ENCODE measurements around the gene HYCC1.
"Not testable (repeated sequence)": the region's sequence is repeated elsewhere in the genome, so short reads cannot be mapped to it uniquely, and the experiment has no call there.

The HYCC1 gene

DNA sequence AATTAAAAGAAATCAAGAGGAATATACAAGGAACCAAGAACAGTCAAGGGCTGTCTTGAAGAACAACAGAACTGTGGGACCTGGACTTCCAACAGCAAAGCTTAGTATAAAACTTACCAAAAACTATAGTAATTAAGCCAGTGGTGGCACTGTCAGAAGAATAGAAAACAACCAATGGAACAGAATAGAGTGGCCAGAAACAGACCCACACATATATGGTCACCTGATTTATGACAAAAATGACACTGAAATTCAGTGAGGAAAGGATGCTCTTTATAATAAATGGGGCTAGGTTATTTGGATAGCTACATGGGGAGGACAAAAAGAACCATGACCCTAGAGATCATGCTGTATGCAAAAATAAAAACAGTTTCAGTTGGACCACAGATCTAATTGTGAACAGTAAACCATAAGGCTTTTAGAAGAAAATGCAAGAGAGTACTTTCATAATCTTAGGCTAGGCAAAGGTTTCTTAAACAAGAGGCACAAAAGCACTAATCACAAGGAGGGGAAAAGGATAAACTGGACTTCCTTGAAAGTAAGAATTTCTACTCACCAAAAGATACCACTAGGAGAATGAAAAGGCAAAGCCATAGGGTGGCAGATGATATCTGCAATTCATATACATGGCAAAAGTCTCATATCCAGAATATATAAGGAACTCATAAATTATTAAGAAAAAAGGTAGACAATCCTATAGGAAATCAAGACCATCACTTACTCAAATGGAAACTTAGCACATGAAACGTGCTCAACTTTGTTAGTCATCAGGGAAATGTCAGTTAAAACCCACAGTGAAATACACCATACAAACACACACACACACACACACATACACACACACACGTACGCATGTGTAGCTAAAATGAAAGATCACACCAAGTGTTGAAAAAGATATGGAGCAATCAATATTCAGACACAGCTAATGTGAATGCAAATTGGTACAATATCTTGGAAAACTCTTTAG lies 20.8 kb downstream of the HYCC1 start:
- DNase-seq = no peak
- in situ Hi-C loops (cut with MboI; ENCODE audit: low pct_unique_long_range_greater_than_20kb, low sequenced_read_pairs) = no loop called here

- no peak for DNase-seq
- in situ Hi-C loops (cut with MboI; ENCODE audit: low pct_unique_long_range_greater_than_20kb, low sequenced_read_pairs) = no loop called here
These were observed 23.4 kb downstream of the HYCC1 start for GRCh38 chr7:22990588-22990949.

DNA sequence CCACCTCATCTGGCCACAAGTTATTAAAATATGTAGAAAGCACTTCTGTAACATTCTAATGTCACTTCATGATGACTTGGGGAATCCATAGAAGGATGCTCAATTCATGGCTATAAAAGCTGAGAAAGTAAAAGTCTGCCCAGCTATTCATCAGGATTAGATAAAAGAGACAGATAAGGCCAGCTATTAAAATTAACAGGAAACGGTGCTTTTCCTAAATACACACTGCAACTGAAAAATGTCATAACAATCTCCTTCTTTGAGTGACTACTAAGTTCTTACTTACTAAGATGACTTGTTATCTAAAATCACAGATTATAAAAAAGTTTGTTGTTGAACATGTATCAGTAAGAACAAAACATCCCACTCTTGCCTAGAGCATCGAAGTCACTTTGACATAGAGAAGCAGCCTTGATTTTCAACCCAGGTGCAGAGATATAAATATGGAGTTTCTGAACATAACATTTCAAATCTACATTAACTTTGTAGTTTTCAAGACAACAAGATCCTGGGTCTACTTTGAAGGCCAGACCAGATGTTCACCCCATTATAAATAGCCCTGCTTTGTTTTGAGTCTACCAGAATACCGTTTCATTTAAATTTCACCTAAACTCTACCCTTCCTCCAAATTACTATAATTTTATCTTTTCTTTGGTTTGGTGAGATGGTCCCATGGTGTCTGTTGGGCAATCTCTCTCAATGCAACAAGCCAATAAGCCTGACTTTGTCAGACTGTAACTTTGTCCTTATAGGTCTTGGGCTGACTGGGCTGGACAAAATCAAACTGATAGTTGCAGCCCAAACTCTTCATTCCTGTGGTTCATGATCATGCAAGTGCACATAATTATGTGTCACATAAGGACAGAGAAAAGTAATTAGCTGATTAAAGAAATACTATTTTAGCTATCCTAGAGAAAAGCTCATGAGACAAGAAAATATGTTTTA lies 24.0 kb downstream of the HYCC1 start:
- DNase-seq = no peak
- in situ Hi-C loops (cut with MboI; ENCODE audit: low pct_unique_long_range_greater_than_20kb, low sequenced_read_pairs) = no loop called here

GRCh38 chr7:22985436-22985835 lies 28.5 kb downstream of the HYCC1 start:
- in situ Hi-C loops (cut with MboI; ENCODE audit: low pct_unique_long_range_greater_than_20kb, low sequenced_read_pairs) = no loop called here
- no peak for DNase-seq

GRCh38 chr7:22983257-22983855 lies 30.6 kb downstream of the HYCC1 start:
- DNase-seq = no peak
- in situ Hi-C loops (cut with MboI; ENCODE audit: low pct_unique_long_range_greater_than_20kb, low sequenced_read_pairs) = no loop called here

GRCh38 chr7:22980422-22980821 lies 33.5 kb downstream of the HYCC1 start:
- in situ Hi-C loops (cut with MboI; ENCODE audit: low pct_unique_long_range_greater_than_20kb, low sequenced_read_pairs) = no loop called here
- DNase-seq = no peak

DNA sequence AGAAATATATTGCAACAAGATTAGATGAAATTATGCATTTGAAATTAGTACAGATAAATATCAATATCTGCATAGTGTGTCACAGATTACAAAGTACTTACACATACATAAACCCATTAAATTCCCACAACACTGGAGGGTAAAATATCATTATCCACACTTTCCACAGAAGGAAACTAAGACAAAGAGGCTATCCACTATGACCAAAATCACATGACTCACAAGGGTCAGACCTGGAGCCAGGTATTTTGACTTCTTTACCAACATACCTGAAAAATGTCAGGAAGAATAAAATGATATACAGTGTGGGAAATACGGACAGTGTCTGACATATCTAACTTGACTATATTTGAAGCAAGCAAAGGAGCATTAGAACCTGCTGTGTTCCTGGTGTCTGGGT lies 34.1 kb downstream of the HYCC1 start:
- DNase-seq = no peak
- in situ Hi-C loops (cut with MboI; ENCODE audit: low pct_unique_long_range_greater_than_20kb, low sequenced_read_pairs) = no loop called here

- in situ Hi-C loops (cut with MboI; ENCODE audit: low pct_unique_long_range_greater_than_20kb, low sequenced_read_pairs) = no loop called here
These were observed 34.7 kb downstream of the HYCC1 start for GRCh38 chr7:22979251-22979650.

GRCh38 chr7:22974636-22975035 lies 39.3 kb downstream of the HYCC1 start:
- DNase-seq; in situ Hi-C loops (cut with MboI; ENCODE audit: low pct_unique_long_range_greater_than_20kb, low sequenced_read_pairs): not testable (repeated sequence)

More at GRCh38 chr7:22979251-22979650, 34.7 kb downstream of the HYCC1 start:
- no peak for DNase-seq

DNA sequence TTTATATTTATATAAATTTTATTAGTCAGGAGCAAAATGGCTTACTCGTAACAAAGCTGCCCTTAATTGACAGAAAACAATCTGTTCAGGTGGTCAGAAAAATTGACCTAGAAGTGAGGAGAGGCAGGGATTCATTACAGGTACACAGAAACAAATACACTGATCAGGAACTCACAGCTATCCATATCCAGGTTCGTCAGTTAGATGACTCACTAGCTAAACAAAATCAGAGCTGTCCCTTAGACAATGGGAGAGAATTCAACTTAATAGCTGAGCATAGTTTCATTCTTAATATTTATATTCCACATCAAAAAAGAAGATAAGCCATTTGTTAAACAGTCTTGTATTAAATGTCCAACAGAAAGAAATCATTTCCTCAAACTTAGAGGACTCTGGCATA lies 41.7 kb downstream of the HYCC1 start:
- no peak for DNase-seq
- in situ Hi-C loops (cut with MboI; ENCODE audit: low pct_unique_long_range_greater_than_20kb, low sequenced_read_pairs) = no loop called here

DNA sequence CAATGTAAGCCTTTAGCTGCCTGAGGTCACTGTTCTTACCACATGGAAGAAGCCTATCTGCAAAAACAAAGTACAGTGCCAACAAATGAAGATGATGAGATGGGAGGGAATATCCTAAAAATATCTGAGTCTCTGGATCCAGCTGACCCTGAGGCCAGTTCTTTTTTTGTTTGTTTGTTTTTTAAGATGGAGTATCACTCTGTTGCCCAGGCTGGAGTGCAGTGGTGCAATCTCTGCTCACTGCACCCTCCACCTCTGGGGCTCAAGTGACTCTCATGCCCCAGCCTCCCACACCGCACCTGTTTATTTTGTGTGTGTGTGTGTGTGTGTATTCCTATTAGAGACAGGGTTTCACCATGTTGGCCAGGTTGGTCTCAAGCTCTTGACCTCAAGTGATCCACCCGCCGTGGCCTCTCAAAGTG lies 44.9 kb downstream of the HYCC1 start:
- in situ Hi-C loops (cut with MboI; ENCODE audit: low pct_unique_long_range_greater_than_20kb, low sequenced_read_pairs) = no loop called here
- no peak for DNase-seq

All from KBM-7 (cell line).